GM04503 (cell line): ENCODE data around the gene AKAP12.
A peak's percentile ranks its signal among the peaks of the same experiment; 100 is the strongest.
"Not testable (repeated sequence)": the region's sequence is repeated elsewhere in the genome, so short reads cannot be mapped to it uniquely, and the experiment has no call there.

Experiments used
- DNase-seq: peaks from one replicate; pipeline ENCODE4 v3.0.0-alpha.2; 2012; ENCODE audit warnings: low read depth

AKAP12 gene

DNA sequence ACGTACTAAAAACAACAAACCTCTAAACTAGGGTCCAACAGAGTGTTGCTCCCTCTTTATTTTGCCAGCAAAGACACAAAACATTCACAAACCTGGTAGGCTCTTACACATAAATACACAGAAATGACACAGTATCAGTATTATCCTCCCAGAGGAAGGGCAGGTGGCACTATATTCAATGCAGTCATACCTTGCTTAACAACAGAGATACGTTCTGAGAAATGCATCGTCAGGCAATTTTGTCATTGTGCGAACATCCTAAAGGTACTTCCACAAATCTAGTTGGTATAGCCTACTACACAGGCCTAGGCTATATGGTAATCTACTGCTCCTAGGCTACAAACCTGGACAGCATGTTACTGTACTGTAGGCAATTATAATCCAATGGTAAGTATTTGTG is 142.0 kb downstream of the AKAP12 start:
- DNase-seq: no peak

DNA sequence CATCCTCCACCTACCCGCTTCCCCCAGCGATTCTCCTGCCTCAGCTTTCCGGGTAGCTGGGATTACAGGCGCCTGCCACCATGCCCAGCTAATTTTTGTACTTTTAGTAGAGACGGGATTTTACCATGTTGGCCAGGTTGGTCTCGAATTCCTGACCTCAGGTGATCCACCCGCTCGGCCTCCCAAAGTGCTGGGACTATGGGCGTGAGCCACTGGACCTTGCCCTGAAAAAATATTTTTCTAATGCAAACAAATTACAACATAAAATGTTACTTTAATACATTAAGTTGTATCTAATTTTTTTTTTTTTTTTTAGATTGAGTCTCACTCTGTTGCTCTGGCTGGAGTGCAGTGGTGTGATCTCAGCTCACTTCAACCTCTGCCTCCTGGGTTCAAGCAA is 142.9 kb downstream of the AKAP12 start:
- DNase-seq: not testable (repeated sequence)

DNA sequence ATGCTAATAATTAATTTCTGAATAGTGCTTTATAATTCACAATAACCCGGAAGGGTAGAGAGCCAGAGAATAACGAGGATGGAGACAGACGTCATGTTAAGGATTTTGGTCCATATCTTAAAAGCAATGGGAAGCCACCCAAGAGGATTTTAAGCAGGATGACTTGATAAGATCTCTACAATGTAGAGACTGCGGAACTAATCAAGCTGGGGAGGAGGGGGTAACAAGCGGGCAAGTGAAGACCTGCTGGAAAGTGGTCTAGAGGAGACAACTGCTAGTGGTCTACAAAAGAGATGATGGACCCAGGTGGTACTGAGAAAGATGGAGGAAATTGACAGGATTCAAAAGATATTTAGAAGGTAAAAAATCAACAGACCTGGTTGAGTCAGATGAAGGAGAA is 144.4 kb downstream of the AKAP12 start:
- no peak for DNase-seq

DNA sequence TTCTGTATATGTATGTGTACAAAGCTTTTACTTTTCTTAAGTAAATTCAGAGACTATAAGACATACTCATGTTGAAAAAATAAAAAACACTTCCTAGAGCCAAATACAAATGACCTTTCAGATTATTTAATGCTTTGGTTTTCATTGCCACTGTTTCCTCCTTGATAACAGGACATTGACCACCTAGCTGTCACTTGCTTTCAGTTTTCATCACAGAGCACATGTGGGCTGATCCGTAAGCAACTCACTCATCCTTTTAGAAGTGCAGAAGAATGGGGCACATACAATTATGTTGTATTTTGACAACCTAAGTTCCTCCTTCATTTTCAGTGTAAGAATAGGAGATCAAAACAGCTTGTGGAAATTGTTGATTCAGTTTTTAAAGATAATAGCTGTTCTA is 145.4 kb downstream of the AKAP12 start:
- no peak for DNase-seq

DNA sequence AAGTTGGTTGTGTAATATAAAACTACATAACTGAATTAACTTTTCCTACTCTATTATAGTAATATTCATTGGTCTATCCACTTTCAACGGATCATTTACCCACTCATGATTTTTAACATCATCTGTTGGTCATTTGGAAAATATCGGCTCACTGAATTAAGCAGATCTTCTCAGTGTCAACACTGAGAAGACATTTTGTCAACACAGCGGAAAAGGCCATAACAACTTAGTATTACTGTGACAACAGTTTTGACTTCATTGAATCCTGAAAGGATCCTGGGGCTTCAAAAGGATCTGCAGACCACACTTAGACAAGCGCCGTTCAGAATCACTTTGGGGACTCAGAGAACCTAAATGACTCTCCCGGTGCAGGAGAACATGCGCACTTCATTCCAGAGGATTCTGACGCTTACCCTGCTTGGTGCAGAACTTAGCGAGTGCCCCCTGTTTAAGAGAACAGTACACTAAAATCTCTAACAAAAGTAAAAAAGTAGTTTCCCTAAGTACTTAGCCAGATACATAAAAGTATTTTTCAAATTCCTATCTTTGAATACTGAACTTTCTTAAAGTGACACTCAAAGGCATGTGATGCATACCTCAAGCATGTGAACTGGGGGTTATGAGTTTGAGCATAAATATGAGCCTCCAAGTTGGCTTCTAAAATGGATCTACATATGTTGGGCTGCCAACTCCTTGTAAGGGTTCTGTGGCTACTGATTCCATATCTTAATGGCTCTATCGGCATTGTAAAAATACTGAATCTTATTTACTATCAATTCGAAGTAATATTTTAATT is 147.6 kb downstream of the AKAP12 start:
- DNase-seq: peak; percentile 35

DNA sequence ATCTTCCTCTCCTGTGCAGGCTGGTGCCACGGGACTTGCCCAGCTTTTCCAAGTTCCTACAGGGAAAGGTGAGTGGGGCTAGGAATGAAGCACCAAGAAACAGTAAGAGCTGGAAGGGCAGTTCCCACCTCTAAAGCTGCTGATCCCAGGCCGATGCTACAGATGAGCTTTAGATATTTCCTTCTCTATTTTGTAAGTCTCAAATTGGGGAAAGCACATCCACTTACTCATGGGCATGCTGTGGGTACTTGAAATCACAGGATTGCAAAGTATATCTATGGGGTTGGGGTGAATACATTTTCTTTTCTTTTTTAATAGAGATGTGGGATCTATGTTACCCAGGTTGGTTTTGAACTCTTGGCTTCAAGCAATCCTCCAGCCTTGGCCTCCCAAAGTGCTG is 148.5 kb downstream of the AKAP12 start:
- DNase-seq: no peak

DNA sequence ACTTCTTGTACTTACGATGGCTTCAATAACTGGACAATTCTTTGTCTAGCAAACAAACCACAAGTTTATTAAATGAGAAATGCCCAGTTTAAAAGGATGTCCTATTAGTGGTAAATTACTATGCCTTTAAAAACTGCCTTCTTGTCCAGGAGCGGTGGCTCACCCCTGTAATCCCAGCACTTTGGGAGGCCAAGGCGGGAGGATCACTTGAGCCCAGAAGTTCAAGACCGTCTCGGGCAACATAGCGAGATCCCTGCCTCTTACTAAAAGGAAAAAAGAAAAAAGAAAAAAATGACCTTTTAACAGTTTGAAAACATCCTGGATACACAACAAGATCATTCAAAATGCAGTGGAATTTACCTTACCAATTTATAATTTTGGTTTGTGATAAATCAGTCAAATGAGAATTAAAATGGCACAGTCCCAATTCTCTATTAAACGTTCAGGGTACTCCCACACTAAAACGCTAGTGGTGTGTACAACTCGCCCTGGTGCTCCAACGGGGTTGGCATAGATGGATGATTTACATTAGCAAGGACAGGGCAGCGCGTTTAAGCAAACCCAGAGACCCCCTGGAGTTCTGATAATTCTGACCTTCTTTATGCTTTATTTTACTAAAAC is 149.3 kb downstream of the AKAP12 start:
- DNase-seq: no peak

DNA sequence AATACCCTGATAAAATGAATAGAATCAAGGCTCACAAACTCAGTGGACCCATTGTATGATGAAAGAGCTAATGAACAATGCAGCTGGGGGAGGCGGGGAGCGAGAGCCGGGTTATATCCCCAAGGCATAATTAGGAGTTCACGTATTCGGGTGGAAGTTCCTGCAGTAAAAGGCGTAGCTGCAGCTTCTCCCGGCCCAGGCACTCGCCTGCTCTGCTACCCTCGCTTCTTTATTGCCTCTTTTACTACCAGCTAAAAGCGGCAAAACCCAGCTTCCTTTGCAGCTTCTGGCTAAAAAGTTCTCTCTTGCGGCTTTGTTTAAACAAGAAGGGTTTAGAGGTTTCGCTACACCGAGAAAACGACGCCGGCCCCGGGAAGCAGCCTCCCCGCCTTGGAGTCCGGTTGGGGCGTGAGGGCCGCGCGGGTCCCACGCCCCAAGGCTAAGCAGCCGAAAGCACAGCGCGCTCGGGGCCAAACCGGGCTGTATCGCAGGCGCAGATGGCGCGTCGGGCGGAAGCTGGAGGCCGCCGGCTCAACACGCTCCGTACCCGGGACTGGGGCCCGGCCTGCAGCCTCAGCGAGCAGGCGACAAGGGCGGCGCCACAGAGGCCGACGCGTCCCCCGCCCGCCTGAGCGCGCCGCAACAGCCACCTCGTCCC is 150.0 kb downstream of the AKAP12 start:
- peak; percentile 45 for DNase-seq

DNA sequence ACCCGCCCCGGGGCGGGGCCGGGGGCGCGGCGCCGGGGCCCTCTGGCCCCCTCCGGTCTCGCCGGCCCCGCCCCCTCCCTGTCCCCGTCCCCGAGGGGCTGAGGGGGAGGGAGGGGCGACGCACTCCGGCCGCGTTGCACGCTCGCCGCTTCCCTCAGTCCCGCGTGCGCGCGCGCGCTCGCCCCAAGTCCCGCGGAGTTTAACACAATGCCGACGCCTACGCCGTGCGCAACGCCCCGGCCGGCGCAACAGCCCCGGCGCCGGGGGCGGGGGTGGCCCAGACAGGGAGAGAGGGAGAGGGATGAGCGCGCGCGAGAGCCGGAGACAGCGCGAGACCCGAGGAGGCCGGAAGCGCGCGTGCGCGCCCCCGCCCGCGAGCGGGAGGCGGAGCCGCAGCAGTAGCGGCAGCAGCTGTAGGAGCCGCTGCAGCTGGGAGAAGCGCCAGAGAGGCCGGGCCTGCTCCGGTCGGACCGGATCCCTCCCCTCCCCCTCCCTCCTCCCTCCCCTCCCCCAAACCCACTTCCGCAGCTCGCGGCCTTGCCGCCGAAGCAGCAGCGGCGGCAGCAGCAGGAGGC is 150.6 kb downstream of the AKAP12 start:
- peak; percentile 95 for DNase-seq

DNA sequence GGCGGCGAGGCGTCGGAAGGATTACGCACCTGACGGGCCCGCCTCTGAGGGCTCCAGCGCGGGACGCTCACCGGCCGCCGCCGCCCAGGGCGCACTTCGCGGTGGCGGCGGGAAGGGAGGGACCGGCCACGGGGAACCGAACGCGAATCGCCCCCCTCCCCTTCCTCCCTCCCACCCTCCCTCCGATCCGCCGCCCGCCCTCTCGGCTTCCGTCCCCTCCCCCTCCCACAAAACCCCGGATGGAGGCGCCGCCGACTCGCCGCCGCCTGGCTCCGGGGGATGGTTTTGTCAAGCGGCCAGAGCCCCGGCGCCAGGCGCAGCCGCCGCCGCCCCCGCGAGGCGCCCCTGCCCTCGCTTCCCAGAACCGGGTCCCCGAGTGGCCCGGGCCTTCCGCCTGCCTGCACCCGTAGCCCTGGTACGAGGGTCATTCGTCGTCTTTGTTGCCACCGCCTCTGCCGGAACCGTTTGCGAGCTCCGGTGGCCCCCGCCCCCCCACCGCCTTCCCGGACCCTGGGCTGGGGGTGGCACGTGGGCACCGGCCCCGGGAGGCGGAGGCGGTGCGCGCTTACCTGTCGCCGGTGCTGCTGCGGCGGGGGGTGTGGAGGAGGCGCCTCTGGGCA is 151.2 kb downstream of the AKAP12 start:
- DNase-seq: no peak

DNA sequence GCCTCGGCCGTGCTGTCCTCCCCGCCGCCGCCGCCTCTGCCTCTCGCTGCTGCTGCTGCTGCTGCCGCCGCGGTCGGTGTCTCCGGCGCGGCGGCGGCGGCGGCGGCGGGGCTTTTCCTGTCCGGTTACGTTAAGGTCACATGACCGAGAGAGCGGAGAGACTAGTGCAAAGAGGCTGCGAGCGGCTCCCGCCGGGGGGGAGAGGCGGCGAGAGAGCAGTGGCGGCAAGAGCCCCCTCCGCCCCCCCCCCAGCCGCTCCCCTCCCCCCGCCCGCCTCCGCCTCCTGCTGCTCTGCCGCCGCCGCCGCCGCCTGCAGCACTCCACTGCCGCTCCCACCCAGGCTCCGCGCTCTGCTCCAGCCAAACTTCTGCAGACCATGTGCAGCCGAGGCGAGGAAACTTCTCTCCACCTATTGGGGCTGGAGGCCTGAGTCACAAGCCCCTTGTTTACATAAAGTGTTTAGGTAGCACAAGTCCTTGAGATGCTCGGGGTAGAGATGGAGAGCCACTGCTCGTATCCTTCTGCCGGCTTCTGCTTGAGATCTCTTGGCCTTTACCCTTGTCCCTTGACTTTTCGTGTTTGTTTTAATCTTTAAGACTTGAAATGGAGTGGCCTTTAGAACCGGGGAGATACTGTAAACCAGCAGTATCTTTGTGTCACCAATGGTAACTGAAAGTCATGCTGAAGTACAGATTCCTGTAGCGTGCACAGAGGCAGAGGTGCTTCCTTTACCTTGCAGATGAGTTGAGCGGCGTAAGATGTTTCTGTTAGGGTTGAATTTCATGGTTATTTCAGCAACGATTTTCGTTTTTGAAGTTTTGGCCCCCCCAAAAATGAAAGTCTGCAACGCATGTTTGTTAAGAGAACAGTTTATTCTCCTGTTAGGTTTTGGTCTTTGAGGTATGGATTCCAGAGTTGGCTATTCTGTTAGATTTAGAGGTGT is 152.0 kb downstream of the AKAP12 start, which contains the start of gene ZBTB2:
Gene ZBTB2, minus strand, starts transcription at position 89 of the 943 bp plus-strand sequence. CDS start 17,922 bp downstream, outside the sequence.
- no peak for DNase-seq

DNA sequence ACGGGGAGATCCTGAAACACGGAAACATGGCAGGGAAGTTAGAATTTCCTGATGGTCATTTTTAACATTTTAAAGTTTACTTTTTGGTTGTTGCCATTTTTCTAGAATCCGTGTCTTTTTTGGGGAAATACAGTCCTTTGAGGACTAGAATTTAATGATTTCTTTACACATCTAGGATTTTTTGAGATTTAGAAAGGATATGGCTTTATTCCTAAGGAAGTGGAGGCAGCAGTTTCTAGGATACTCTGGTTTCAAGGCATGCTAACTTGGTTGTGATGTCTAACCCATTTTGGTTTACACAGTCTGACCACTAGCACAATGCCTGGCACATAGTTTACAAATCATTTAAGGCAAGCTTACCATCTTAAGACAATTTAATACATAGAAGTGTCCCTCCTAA is 152.7 kb downstream of the AKAP12 start:
- no peak for DNase-seq

DNA sequence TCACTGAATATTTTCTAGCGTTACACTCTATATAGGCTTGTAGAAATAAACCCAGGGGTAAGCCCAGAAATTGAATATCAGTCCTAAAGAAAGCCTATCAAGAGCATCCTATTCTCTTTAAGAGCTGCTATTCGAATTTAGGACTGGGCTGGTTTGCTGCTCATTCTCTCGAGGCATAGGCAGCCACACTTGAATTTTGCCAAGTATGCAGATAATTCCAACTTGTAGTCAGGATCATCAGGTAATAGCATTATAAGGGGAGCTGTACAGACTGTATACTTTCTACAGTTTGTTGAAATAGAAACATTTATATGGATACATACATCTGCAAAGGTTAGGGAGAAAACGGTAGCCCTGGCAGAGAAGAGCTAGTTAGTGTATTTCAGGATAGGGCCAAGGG is 153.6 kb downstream of the AKAP12 start:
- no peak for DNase-seq

DNA sequence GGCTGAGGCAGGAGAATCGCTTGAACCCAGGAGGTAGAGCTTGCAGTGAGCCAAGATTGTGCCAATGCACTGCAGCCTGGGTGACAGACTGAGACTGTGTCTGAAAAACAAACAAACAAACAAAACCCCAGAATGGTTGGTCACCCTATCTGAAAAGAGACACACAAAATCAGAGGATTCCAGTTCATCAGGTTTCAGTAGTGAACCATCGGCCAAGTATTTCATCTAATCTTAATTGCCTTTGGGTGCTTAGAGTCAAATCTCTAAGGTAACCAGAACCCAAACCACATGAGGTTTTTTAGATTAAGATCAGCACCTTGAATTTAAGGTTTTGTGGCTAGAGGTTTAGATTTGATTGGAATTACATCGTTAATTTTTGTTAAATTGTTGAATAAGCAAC is 159.9 kb downstream of the AKAP12 start:
- DNase-seq: no peak

DNA sequence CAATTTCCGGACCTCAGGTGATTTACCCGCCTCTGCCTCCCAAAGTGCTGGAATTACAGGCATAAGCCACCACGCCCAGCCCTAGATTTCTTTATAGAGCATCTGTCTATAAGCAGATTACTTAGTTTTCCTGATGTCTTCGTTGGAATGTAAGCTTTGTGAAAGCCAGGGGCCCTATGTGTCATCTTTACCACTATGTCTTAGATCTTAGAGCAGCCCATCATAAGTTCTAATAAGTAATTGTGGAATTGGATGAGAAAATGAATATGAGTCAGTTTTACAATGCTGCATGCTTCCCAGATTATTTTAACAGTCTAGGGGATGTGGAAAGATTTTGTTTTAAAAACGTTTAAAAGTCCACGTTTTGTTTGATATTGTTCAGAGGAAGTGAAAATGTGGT is 160.7 kb downstream of the AKAP12 start:
- peak; percentile 47 for DNase-seq

DNA sequence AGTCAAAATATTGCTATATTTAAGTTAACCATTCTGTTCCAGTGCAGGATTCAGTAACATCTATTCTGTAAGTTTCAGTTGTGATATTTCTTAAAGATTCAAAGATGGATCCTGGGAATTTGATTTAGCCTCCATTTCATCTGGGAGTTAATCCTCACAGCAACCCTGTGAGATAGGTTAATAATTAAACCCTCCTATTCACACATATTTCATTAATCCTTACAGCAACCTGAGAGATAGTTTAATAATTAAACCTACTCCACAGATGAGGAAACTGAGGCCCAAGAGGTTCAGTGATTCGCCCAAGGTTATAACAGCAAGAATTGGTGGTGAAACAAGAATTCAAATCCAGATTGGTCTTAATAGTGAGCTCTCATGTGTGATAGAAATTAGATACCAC is 162.5 kb downstream of the AKAP12 start:
- no peak for DNase-seq

DNA sequence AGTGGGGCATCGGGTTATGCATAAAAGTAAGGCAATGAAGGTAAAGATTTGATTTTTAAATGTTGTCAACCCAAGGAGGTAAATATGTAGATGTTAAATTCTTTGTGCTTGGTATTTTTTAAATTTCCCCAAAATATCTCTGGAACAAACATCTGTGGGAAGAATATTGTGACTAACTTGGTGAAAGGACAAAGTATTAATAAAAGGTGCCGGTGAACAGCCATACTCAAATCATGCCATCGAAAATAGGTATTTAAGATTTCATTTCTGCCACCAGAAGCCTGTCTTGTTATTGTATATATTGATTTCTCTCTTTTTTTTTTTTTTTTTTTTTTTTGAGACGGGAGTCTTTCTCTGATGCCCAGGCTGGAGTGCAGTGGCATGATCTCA is 164.1 kb downstream of the AKAP12 start:
- no peak for DNase-seq
